IPS-11a (cell line): ENCODE measurements around the gene LIN37.
A peak's percentile ranks its signal among the peaks of the same experiment; 100 is the strongest.
"Not testable (repeated sequence)": the region's sequence is repeated elsewhere in the genome, so short reads cannot be mapped to it uniquely, and the experiment has no call there.

ENCODE experiments used
- H3K4me3 ChIP-seq: one replicate; pipeline ENCODE4 v1.5.1; 2013; ENCODE audit warnings: low read depth, low read length, control low read depth

Gene LIN37

GRCh38 chr19:35772362-35772761 lies 24.0 kb downstream of the LIN37 start:
- not testable (repeated sequence) for H3K4me3 ChIP-seq

DNA sequence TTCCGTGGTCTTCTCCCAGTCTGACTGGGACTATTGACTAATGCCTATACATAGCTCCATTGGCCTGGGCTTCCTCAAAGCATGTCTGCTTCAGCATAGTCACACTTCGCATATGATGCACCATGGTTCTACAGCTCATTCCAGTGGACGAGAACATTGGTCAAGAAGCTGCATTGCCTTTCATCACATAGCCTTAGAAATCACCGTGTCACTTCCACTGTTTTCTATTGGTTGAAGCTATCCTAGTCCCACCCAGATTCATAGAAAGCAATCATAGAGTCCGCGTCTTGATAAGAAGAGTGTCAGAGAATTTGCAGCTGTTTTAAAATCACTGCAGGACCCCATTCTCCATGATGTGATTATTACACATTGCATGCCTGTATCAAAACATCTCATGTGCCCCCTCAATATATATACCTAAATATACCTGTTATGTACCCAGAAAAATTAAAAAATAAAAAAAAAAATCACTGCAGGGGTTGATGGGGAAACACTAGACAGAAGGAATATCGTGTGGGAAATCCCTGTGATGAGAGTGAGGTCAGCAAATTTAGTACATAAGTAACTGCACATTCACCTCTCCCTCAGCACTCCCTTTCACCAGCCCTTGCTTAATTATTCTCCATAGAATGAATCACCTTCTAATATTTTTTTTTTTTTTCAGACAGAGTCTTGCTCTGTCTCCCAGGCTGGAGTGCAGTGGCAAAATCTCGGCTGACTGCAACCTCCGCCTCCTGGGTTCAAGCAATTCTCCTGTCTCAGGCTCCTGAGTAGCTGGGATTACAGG lies 24.8 kb downstream of the LIN37 start:
- no peak overlapping the region for H3K4me3 ChIP-seq

GRCh38 chr19:35774274-35775045 lies 26.1 kb downstream of the LIN37 start:
- no peak overlapping the region for H3K4me3 ChIP-seq

DNA sequence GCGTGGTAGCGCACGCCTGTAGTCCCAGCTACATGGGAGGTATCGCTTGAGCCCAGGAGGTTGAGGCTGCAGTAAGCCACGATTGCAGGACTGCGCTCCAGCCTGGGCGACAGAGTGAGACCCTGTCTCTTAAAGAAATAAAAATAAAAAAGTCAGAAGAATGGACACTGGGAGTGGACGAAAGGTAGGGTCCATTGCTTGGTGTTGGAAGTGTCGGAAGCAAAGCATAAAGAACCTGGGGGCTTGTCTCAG lies 26.6 kb downstream of the LIN37 start:
- peak overlapping the region; percentile 78 for H3K4me3 ChIP-seq

DNA sequence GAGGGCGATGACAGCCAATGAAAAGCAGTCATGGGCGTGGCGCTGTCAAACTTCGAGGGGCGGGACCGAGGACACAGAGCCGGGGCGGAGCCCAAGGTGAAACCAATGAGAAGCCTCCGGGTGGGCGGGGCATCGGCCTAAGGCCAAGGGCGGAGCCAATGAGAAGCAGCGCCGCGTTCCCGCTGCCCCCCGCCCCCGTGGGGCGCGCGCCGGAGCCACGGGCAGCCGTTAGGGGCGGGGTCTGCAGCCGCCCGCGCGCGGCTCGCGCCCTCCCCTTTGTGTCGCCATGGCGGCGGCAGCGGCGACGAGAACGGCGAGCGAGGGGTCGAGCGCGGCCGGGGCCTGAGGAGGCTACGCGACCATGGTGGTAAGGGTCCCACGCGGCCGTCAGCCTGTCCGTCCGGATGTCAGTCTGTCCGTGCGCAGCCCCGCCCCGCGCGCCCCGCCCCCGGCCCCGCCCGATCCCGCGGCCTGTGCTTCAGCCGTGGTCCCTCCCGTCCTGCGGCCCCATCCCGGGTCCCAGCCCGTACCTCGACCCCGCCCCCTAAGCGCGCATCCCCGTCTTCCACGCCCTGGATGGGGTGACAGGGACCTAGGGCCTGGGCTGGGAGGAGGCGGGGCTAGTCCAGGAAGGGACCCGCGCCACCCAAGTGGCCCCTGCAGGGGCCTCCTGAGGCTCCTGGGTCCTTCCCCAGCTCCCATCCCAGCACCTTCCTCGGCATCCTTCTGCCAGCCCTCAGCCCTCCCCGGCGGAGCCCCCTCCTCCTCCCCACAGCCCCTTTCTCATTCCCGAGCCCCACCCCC lies 27.1 kb downstream of the LIN37 start, which contains the start of gene ARHGAP33:
ARHGAP33 (plus strand) TSS at position 267 of the 804 bp plus-strand sequence; CDS start at position 362, 95 bp downstream.
- peak within 1 kb of the TSS; percentile 78 for H3K4me3 ChIP-seq

- no peak overlapping the region for H3K4me3 ChIP-seq
Measured at GRCh38 chr19:35776102-35776788, 27.9 kb downstream of the LIN37 start.

DNA sequence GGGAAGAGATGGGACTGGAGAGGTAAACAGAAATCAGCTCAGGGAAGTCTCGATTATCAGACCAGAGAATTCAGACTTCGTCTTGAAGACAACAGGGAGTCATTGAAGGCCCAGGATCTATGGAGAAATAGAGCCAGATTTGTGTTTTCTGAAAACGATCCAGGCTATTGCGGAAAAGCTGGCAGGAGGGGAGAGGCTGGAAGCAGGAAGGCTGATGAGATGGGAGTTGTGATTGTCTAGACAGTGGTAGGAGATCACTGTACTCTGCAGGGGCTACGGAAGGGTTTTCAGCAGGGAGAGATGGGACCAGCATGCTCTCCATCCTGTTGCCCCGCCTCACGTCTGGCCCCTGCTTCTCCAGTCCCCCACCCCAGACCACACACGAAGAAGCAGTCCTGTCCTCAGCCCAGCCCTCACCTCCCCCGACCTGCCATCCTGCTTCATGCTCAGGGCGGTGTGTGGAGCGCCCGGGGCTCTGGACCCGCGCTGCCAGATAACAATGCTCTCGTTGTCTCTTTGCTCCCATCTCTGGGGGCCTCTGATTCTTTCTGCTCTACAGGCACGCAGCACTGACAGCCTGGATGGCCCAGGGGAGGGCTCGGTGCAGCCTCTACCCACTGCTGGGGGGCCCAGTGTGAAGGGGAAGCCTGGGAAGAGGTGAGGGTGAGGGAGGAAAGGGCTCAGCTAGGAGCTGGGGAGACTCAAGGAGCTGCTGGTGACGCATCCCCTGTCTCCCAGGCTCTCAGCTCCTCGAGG lies 28.9 kb downstream of the LIN37 start:
- no peak overlapping the region for H3K4me3 ChIP-seq

GRCh38 chr19:35777961-35778360 lies 29.6 kb downstream of the LIN37 start:
- no peak overlapping the region for H3K4me3 ChIP-seq

GRCh38 chr19:35779033-35779432 lies 30.7 kb downstream of the LIN37 start:
- no peak overlapping the region for H3K4me3 ChIP-seq

GRCh38 chr19:35780058-35780457 lies 31.7 kb downstream of the LIN37 start:
- no peak overlapping the region for H3K4me3 ChIP-seq

- no peak overlapping the region for H3K4me3 ChIP-seq
Measured at GRCh38 chr19:35780717-35781116, 32.3 kb downstream of the LIN37 start.

GRCh38 chr19:35781650-35782049 lies 33.3 kb downstream of the LIN37 start:
- H3K4me3 ChIP-seq = no peak overlapping the region

DNA sequence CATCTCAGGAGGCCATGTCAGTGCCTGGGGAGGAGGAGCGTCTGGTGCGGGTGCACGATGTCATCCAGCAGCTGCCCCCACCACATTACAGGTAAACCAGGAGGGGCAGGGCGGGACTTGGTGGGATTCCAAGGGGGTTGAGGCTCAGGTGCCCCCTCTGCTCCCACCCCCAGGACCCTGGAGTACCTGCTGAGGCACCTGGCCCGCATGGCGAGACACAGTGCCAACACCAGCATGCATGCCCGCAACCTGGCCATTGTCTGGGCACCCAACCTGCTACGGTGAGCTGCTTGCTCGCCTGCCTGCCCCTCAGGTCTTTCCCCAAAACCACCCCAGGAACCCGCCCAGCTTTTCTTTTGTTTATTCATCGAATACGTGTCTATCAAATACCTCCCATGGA lies 34.2 kb downstream of the LIN37 start:
- no peak overlapping the region for H3K4me3 ChIP-seq

GRCh38 chr19:35783469-35784434 lies 35.4 kb downstream of the LIN37 start:
- peak overlapping the region; percentile 37 for H3K4me3 ChIP-seq

- H3K4me3 ChIP-seq = peak overlapping the region; percentile 37
Measured at GRCh38 chr19:35784503-35785338, 36.3 kb downstream of the LIN37 start.

- peak overlapping the region; percentile 33 for H3K4me3 ChIP-seq
Measured at GRCh38 chr19:35785339-35785627, 36.9 kb downstream of the LIN37 start.

DNA sequence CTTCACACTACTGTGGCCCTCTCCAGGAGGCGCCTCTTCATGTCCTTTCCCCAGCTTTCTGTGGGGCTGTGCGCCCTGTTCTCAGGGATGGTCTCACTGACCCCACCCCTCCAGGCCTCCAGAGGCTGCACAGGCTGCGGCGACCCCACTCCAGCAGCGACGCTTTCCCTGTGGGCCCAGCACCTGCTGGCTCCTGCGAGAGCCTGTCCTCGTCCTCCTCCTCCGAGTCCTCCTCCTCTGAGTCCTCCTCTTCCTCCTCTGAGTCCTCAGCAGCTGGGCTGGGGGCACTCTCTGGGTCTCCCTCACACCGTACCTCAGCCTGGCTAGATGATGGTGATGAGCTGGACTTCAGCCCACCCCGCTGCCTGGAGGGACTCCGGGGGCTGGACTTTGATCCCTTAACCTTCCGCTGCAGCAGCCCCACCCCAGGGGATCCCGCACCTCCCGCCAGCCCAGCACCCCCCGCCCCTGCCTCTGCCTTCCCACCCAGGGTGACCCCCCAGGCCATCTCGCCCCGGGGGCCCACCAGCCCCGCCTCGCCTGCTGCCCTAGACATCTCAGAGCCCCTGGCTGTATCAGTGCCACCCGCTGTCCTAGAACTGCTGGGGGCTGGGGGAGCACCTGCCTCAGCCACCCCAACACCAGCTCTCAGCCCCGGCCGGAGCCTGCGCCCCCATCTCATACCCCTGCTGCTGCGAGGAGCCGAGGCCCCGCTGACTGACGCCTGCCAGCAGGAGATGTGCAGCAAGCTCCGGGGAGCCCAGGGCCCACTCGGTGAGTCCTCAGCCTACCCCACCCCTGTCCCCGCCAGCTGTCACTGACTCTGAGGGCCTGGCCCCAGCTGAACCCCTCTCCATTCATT lies 38.2 kb downstream of the LIN37 start:
- no peak overlapping the region for H3K4me3 ChIP-seq
